NB4 (cell line): ENCODE results near the gene RAP1GAP2.

Source experiments
- MYC ChIP-seq: IDR thresholded peaks from 2 replicates; pipeline ENCODE4 v1.6.1; 2011; ENCODE audit warnings: low read depth, low read length
- POLR2A ChIP-seq: IDR thresholded peaks from 2 replicates; pipeline ENCODE4 v1.6.1; 2011; ENCODE audit warnings: mild to moderate bottlenecking; ENCODE audit not compliant: insufficient read length; ENCODE audit errors: extremely low read depth
- TF ChIP-seq, protein P1 (sequence below): IDR thresholded peaks from one replicate; pipeline ENCODE4 v1.5.1; 2012; ENCODE audit warnings: low read depth, low read length
- TF ChIP-seq, protein P2 (sequence below): IDR thresholded peaks from 2 replicates; pipeline ENCODE4 v1.6.1; 2011; ENCODE audit warnings: low read depth, low read length

DNA sequence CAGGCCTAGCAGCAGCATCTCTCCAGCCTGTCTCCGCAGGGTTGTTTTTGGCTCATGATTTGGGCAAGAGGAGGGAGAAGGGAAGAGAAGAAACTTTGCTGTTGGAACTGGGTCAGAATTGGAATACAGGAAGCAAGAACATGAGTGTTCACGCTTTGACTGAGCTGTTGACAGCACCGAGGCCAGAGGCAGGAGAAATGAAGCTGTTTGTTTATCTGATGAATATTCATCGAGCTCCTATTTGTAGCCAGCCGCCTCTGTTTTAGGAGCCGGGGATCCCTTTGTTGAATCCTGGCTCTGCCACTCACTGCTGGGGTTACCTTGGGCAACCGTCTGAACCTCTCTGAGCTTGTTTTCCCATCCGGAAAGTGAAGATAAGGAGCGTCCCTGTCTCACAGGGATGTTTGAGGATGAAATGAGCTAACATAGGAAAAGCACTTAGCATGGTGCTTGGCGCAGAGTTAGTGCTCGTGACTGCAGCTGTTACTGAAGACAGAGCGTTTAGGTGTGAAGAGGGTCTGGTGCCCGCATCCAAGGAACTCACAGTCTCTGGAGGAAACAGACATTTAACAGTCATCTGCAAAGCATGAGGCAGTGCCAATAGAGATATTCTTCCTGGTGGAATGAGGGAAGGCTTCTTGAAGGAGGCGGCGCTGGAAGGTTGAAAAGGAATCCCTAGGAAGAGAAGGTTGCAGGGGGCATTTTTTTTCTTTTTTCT, 29.2 kb downstream of the RAP1GAP2 start:
- TF ChIP-seq, protein P1, sequence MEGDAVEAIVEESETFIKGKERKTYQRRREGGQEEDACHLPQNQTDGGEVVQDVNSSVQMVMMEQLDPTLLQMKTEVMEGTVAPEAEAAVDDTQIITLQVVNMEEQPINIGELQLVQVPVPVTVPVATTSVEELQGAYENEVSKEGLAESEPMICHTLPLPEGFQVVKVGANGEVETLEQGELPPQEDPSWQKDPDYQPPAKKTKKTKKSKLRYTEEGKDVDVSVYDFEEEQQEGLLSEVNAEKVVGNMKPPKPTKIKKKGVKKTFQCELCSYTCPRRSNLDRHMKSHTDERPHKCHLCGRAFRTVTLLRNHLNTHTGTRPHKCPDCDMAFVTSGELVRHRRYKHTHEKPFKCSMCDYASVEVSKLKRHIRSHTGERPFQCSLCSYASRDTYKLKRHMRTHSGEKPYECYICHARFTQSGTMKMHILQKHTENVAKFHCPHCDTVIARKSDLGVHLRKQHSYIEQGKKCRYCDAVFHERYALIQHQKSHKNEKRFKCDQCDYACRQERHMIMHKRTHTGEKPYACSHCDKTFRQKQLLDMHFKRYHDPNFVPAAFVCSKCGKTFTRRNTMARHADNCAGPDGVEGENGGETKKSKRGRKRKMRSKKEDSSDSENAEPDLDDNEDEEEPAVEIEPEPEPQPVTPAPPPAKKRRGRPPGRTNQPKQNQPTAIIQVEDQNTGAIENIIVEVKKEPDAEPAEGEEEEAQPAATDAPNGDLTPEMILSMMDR, result no peak
- TF ChIP-seq MYC (no peak), POLR2A (no peak)
- TF ChIP-seq, protein P2, sequence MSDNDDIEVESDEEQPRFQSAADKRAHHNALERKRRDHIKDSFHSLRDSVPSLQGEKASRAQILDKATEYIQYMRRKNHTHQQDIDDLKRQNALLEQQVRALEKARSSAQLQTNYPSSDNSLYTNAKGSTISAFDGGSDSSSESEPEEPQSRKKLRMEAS, result no peak
